GM12891 (cell line): ENCODE results near the gene CEACAM6.

Source experiments
- PAX5 ChIP-seq: IDR thresholded peaks from 2 replicates; pipeline ENCODE4 v1.6.1; 2011; ENCODE audit warnings: low read length, moderate library complexity, mild to moderate bottlenecking; ENCODE audit not compliant: insufficient read depth, severe bottlenecking
- POLR2A ChIP-seq: IDR thresholded peaks from 2 replicates; pipeline ENCODE4 v1.6.1; 2011; ENCODE audit warnings: low read depth, low read length, control low read depth
- TAF1 ChIP-seq: IDR thresholded peaks from 2 replicates; pipeline ENCODE4 v1.6.1; 2011; ENCODE audit warnings: low read depth, low read length, control low read depth

GRCh38 chr19:41795031-41795461 lies 39.7 kb downstream of the CEACAM6 start:
- TF ChIP-seq TAF1 (no peak), POLR2A (no peak), PAX5 (no peak)
